Mesothelial cell of epicardium (in vitro differentiated cells): ENCODE measurements around the gene TRPV4. TPM values are rescaled to one million over a fixed set of nuclear protein-coding genes. Genes with fewer than 3 reads are reported as not detected.

Experiments used
- DNase-seq, 2 experiments: peaks; one replicate each; pipeline ENCODE4 v3.0.0; 2021; ENCODE audit warnings: low spot score in 2 of 2; ENCODE audit not compliant: unreplicated experiment in 2 of 2
- H3K27ac Mint-ChIP-seq: 2 replicates; pipeline ENCODE4 v1.8.0; 2021; ENCODE audit warnings: mixed read lengths
- H3K27me3 Mint-ChIP-seq: 2 replicates; pipeline ENCODE4 v1.8.0; 2021; ENCODE audit warnings: low read depth, mixed read lengths
- H3K36me3 Mint-ChIP-seq: 2 replicates; pipeline ENCODE4 v1.8.0; 2021; ENCODE audit warnings: mixed read lengths
- H3K4me1 Mint-ChIP-seq: 2 replicates; pipeline ENCODE4 v1.8.0; 2021; ENCODE audit warnings: mixed read lengths
- H3K4me3 Mint-ChIP-seq: 2 replicates; pipeline ENCODE4 v1.8.0; 2021; ENCODE audit warnings: mild to moderate bottlenecking, moderate library complexity, mixed read lengths
- H3K9me3 Mint-ChIP-seq: 2 replicates; pipeline ENCODE4 v1.8.0; 2021; ENCODE audit warnings: mixed read lengths
- total RNA-seq: library from RNA; stranded (reverse); gene quantifications from 3 replicates; pipeline ENCODE4 v1.2.1, GENCODE V29; 2021
- TF ChIP-seq, protein P1 (sequence below): fragments of 200-600 bp; sonication (generic); IDR thresholded peaks from one replicate; pipeline ENCODE4 v1.5.0; 2021; ENCODE audit warnings: antibody characterized with exemption; ENCODE audit not compliant: unreplicated experiment

The TRPV4 gene
- total RNA-seq, 1 donor from 2014 or later, result 4.1 TPM

DNA sequence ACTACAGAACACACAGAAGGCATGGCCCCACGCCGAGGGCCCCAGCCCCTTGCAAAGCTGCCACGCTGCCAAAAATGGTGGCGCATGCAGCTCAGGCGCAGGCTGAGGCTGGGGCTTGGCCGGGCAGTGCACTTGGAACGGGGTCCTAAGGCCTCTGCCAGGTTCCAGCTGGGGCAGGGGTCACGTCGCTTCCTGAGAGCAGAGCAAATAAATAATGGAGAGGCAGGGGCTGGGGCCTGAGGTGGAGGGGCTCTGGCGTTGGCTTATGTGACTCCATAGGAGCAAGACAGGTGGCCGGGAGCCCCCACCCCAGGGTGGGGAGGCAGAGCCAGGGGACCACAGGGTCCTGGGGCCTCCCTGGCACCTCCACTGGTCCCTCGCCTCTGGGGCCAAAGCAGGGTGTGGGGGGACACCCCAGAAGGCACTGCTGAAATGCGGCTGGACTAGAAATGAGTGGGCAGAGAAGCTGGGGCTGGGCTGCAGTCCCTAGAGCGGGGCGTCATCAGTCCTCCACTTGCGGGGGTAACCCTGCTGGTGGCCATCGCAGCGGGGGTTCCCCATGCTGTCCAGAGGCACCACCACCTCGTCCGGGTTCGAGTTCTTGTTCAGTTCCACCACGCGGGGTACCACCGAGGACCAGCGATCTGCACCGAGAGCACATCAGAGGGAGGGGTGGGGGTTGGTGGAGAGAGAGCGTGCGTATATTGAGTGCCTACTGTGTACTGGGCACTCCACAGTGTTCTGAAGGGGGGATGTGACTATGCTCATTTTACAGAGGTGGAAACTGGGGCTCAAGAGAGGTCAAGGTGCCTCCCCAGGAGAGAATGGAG lies 49.8 kb downstream of the TRPV4 start:
- peaks cover 3% of the 10 kb centered on the region for H3K9me3 Mint-ChIP-seq
- no peak for DNase-seq
- H3K36me3 Mint-ChIP-seq, result no peaks in the 10 kb centered on the region
- H3K4me1 Mint-ChIP-seq, result no peaks in the 10 kb centered on the region
- no peak overlapping the region for H3K27ac Mint-ChIP-seq
- TF ChIP-seq, protein P1, sequence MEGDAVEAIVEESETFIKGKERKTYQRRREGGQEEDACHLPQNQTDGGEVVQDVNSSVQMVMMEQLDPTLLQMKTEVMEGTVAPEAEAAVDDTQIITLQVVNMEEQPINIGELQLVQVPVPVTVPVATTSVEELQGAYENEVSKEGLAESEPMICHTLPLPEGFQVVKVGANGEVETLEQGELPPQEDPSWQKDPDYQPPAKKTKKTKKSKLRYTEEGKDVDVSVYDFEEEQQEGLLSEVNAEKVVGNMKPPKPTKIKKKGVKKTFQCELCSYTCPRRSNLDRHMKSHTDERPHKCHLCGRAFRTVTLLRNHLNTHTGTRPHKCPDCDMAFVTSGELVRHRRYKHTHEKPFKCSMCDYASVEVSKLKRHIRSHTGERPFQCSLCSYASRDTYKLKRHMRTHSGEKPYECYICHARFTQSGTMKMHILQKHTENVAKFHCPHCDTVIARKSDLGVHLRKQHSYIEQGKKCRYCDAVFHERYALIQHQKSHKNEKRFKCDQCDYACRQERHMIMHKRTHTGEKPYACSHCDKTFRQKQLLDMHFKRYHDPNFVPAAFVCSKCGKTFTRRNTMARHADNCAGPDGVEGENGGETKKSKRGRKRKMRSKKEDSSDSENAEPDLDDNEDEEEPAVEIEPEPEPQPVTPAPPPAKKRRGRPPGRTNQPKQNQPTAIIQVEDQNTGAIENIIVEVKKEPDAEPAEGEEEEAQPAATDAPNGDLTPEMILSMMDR, result no peak
- H3K4me3 Mint-ChIP-seq, result no peak overlapping the region
- no peaks in the 10 kb centered on the region for H3K27me3 Mint-ChIP-seq

DNA sequence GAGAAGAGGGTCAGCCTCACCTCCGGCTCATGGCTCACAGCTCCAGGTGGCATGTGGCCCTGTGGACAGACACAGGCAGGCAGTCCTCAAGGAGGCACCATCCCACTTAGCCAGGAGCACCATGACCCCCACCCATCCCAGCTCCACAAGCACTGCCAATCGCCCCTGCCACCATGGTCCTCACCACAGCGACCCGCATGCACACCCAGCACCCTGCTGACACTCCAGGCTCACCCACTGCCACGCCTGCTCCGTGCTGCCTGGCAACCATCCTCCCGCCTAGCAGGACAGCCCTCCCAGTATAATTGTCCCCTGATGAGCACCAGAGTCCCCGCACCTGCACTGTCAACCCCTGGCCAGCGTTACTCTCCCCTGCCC lies 50.9 kb downstream of the TRPV4 start:
- no peak for DNase-seq
- Mint-ChIP-seq H3K4me3 (no peak overlapping the region), H3K9me3 (peaks cover 3% of the 10 kb centered on the region), H3K36me3 (no peaks in the 10 kb centered on the region), H3K27me3 (no peaks in the 10 kb centered on the region), H3K4me1 (no peaks in the 10 kb centered on the region), H3K27ac (no peak overlapping the region)
- TF ChIP-seq, protein P1, result no peak

DNA sequence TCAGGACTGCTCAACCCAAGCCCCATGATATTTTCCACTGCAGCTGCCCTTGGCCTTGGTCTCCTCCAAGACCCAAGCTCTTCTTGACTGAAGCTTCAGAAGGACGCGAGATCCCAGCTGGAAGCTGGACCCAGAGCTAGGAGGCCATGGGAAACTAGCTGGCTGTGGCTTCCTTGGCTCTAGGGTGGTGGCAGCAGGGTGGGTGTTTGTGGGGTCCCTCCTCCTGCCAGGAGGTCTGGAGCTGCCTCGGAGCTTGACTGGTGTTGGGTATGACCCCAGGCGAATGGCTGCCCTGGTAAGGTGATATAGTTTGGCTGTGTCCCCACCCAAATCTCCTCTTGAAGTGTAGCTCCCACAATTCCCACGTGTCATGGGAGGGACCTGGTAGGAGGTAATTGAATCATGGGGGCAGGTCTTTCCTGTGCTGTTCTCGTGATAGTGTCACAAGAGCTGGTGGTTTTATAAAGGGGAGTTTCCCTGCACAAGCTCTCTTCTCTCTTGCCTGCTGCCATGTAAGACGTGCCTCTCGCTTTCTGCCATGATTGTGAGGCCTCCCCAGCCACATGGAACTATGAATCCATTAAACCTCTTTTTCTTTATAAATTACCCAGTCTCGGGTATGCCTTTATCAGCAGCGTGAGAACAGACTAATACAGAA lies 51.4 kb downstream of the TRPV4 start:
- DNase-seq, result no peak
- Mint-ChIP-seq H3K4me3 (no peak overlapping the region), H3K36me3 (no peaks in the 10 kb centered on the region), H3K9me3 (peaks cover 3% of the 10 kb centered on the region), H3K27me3 (no peaks in the 10 kb centered on the region), H3K27ac (no peak overlapping the region), H3K4me1 (no peaks in the 10 kb centered on the region)
- TF ChIP-seq, protein P1, result no peak

DNA sequence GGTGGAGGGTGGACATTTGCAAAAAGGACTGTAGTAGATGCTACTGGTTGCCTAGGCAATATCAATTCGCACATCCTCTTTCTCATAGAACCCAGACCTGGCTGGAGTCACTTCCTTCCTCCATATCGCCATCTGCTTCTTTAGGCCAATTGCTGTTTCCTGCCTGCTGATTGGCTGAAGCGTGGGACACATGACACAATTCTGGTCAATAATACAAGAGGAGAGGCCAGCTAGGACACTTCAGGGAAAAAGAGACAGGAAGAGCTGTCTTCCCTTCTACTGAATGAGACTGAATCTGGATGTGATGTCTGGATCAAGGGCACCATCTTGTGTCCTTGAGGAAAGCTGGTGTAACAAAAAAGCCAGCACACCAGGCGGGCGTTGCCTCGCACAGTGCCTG lies 53.8 kb downstream of the TRPV4 start:
- no peaks in the 10 kb centered on the region for H3K36me3 Mint-ChIP-seq
- TF ChIP-seq, protein P1, result no peak
- peaks cover 3% of the 10 kb centered on the region for H3K9me3 Mint-ChIP-seq
- no peaks in the 10 kb centered on the region for H3K27me3 Mint-ChIP-seq
- no peak overlapping the region for H3K27ac Mint-ChIP-seq
- H3K4me3 Mint-ChIP-seq, result no peak overlapping the region
- H3K4me1 Mint-ChIP-seq, result no peaks in the 10 kb centered on the region
- DNase-seq, result no peak

DNA sequence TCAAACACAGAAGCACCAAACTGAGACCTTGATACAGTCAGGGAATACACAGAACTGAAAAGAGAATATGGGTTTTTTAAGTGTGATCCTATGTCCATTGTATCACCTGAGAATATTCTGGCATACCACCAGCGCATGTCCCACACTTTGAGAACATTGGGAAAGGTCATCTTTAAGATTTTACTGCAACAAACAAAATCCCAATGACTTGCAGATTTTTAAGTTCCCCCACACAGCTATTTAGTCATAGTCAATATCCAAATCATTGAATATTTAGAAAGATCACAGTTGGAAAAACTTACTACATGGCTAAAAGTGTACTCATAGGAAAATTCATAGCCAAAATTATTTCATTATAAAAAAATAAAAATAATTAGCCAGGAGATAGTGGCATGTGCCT lies 54.5 kb downstream of the TRPV4 start:
- peaks cover 3% of the 10 kb centered on the region for H3K9me3 Mint-ChIP-seq
- TF ChIP-seq, protein P1, result no peak
- no peaks in the 10 kb centered on the region for H3K4me1 Mint-ChIP-seq
- H3K4me3 Mint-ChIP-seq, result no peak overlapping the region
- H3K27ac Mint-ChIP-seq, result no peak overlapping the region
- H3K27me3 Mint-ChIP-seq, result peaks cover 4% of the 10 kb centered on the region
- no peak for DNase-seq
- no peaks in the 10 kb centered on the region for H3K36me3 Mint-ChIP-seq
